GM12874 (cell line): ENCODE results near the gene SNPH.

Experiments
- TF ChIP-seq, protein P1 (sequence below): IDR thresholded peaks from 2 replicates; pipeline ENCODE4 v1.5.1; 2011; ENCODE audit warnings: low read depth, mild to moderate bottlenecking, control low read depth, low read length, moderate library complexity; ENCODE audit not compliant: insufficient read depth

Gene SNPH

DNA sequence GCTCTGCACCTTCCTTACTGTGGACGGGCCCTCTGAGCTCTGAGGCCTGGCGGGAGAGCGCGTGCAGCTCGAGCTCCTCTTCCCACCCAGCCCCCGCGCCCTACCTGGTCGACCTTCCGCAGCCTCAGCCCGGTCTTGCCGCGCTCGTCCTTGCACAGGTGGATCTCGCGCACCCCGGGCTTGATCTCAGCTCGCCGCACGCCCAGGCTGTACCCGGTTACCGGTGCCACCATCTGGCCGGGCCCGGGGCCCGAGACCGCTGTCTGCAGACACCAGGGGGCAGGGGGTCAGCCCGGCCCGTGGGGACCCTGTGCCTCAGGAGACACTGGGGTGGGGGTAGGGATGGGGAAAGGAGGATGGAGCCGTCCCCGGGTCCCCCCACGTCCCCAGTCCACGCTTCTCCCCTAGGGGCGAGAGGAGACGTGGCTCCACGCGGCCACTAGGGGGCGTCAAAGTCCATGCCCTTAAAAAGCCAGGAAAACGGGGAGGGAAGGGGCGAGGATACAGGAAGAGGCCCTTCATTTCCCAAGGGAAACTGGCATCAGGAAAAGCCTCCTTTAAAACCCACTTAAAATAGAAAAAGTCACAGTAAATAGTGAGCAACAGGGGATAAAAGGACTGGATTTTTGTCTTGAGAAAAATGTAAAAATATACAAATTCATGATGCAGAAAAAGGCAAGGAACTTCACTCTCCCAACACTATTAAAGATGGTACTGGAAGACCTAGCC, 47.3 kb downstream of the SNPH start:
- TF ChIP-seq, protein P1, sequence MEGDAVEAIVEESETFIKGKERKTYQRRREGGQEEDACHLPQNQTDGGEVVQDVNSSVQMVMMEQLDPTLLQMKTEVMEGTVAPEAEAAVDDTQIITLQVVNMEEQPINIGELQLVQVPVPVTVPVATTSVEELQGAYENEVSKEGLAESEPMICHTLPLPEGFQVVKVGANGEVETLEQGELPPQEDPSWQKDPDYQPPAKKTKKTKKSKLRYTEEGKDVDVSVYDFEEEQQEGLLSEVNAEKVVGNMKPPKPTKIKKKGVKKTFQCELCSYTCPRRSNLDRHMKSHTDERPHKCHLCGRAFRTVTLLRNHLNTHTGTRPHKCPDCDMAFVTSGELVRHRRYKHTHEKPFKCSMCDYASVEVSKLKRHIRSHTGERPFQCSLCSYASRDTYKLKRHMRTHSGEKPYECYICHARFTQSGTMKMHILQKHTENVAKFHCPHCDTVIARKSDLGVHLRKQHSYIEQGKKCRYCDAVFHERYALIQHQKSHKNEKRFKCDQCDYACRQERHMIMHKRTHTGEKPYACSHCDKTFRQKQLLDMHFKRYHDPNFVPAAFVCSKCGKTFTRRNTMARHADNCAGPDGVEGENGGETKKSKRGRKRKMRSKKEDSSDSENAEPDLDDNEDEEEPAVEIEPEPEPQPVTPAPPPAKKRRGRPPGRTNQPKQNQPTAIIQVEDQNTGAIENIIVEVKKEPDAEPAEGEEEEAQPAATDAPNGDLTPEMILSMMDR, result peak; percentile 94

DNA sequence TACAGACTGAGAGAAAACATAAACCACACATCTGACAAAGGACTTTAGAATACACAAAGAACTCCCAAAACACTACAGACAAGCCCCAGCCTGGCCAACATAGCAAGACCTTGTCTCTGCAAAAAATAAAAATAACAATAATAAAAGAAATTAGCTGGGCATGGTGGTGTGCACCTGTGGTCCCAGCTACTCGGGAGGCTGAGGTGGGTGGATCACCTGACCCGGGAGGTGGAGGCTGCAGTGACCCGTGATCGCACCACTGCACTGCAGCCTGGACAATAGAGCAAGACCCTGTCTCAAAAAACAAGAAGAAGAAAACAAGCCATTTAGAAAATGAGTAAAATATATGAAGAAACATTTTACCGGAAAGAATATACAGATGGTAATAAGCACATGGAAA, 49.7 kb downstream of the SNPH start:
- TF ChIP-seq, protein P1, result no peak

DNA sequence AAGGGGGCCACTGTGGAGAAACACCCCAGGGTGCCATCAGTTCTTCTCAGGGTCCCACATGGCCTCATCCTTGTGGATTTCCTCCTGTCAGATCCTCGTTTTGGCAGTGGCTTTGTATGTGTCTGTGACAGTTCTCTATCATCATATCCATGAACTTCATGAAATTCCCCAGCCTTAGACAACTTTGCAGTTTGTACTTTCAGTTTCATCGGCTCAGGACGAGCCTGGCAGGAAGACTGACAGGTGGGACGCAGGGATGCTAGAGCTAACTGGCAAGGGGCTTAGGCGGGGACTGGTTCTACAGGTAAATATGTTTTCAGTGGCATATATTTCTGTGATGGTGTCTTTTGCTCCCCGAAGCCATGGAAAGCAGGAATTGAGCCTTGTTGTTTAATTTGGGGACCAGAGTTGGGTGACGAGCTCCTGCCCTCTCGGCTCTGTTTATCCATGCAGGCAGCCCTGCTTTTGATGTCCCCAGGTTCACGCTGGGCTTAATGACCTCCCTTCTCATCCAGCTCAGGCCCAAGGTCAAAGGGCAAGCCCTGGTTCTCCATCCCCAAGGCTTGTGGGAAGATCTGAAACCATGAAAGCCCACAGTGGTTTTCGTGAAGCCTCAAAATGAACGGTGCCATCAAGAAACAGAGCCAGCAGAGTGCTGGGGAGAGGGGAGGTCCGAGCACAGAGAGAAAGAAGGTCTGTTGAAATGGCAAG, 51.6 kb downstream of the SNPH start:
- TF ChIP-seq, protein P1, result no peak

DNA sequence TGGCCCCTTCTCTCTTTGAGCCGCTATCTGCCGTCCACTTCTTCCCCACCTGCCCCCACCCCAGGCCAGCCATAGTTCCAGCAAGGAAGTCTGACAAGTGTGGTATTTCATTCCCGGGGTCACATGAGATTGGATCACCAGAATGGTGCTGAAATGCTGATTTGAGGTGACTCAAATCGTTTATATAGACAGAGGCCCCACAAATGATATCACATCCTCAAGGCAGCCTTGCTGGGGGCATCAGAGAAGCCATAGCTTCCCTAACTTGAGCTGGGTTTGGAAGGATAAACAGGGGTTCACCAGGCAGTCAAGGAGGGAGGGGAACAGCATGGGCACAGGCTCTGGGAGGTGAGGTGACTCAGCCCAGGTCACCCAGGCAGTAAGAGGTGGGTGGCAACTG, 53.0 kb downstream of the SNPH start:
- TF ChIP-seq, protein P1, result no peak

DNA sequence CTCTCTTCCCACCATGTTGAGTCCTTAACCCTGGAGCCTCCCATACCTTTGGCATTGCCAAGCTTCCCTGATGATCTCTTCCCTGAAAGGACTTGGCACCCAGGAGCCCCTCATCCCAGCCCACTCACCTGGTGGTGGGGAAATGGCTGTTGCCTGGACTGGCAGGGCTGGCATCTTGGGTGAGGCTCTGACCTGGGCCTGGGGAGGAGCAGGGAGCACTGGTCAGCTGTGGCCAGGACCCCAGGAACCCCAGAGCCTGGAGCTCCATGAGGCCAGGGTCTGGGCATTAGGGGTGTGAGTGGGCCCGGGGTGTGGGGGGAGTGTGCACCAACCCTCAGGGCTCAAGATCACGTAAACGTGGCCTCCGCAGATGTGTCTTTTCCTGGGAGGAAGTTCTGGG, 53.4 kb downstream of the SNPH start:
- TF ChIP-seq, protein P1, result no peak

DNA sequence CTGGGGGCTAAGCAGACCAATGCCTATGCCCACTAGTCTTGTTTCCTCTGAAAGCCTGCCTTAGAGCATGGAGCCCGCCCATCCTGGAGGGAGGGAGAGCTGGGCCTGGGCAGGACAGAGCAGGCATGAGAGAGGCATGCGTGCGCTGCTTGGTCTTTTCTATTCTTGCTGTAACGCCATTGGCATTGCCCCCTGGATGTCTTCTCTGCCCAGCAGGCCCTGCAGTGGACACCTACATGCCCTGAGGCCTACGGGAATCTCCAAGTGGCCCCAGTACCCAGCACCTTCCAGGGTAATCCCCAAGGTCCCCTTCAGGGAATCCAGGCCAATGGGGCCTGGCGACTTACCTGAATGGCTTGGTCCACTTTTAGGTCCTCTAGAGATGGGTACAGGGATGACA, 53.9 kb downstream of the SNPH start:
- TF ChIP-seq, protein P1, result no peak

DNA sequence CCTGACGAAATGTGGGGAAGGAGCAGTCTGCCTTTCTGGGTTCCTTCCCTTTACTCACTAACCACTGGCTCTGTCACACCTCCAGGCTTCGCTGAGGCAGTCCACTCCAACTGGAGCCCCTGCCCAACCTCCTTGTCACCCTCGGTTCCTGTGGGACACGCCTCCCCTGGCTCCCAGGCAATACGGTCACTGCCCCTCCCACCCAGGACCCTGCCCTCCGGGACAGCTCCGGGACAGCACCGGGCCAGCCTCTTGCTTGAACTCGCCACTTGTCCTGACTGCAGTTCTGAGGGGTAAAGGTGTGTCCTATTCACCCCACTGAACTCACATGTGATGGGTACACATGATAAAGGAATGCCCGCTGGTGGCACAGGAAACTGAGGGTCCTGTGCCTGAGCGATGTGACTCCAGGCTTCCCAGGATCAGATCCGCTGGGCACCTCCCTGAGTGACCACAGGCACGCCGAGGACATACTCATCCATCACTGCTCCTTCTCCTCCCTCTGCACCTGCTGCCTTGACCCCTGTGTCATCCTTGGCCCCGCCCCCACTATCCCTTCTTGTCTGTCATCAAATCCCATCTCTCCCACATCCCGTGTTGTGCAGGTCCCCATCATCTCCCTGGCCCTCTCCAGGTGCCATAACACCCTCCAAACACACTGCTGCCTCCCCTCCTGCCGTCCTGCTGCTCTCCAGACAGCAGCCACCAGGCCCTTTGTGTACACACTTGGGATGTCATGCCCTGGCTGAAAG, 55.0 kb downstream of the SNPH start:
- TF ChIP-seq, protein P1, result no peak
